CD4-positive, alpha-beta T cell treated with Interferon gamma for 1 hour (primary cell): Measurements from ENCODE around the gene CHD6.

ENCODE experiments used
- DNase-seq: peaks from one replicate; pipeline ENCODE4 v3.0.0-alpha.2; 2020

Gene CHD6

GRCh38 chr20:41387444-41387851, 230.7 kb downstream of the CHD6 start:
- no peak for DNase-seq

- no peak for DNase-seq
Measured at GRCh38 chr20:41386502-41387427, 231.4 kb downstream of the CHD6 start.

GRCh38 chr20:41382791-41383305, 235.3 kb downstream of the CHD6 start:
- DNase-seq, result no peak

- DNase-seq, result no peak
Measured at GRCh38 chr20:41380551-41381193, 237.5 kb downstream of the CHD6 start.

GRCh38 chr20:41379551-41379950, 238.6 kb downstream of the CHD6 start:
- no peak for DNase-seq

GRCh38 chr20:41377275-41377674, 240.9 kb downstream of the CHD6 start:
- no peak for DNase-seq

- no peak for DNase-seq
Measured at GRCh38 chr20:41376349-41376748, 241.8 kb downstream of the CHD6 start.

- DNase-seq, result no peak
Measured at GRCh38 chr20:41375846-41376245, 242.3 kb downstream of the CHD6 start.

GRCh38 chr20:41373931-41374920, 244.0 kb downstream of the CHD6 start:
- no peak for DNase-seq

GRCh38 chr20:41373251-41373783, 244.9 kb downstream of the CHD6 start:
- DNase-seq, result no peak

- no peak for DNase-seq
Measured at GRCh38 chr20:41371371-41371770, 246.8 kb downstream of the CHD6 start.

GRCh38 chr20:41370176-41370575, 248.0 kb downstream of the CHD6 start:
- DNase-seq, result no peak

- no peak for DNase-seq
Measured at GRCh38 chr20:41369673-41370072, 248.5 kb downstream of the CHD6 start.

GRCh38 chr20:41367956-41368355, 250.2 kb downstream of the CHD6 start:
- DNase-seq, result no peak

- DNase-seq, result no peak
Measured at GRCh38 chr20:41367393-41367695, 250.8 kb downstream of the CHD6 start.

GRCh38 chr20:41366546-41367392, 251.4 kb downstream of the CHD6 start, which contains the start of gene EMILIN3:
Gene EMILIN3 (minus strand): TSS chr20:41366818. CDS start chr20:41366634, 184 bp downstream.
- DNase-seq, result no peak

- no peak for DNase-seq
Measured at GRCh38 chr20:41365777-41366545, 252.2 kb downstream of the CHD6 start.

- no peak for DNase-seq
Measured at GRCh38 chr20:41364967-41365765, 253.0 kb downstream of the CHD6 start.

GRCh38 chr20:41364236-41364855, 253.8 kb downstream of the CHD6 start:
- no peak for DNase-seq
